Fibroblast of skin of right biceps (primary cell): ENCODE measurements around the gene RAB40B.
A peak's percentile ranks its signal among the peaks of the same experiment; 100 is the strongest.
"Not testable (repeated sequence)": the region's sequence is repeated elsewhere in the genome, so short reads cannot be mapped to it uniquely, and the experiment has no call there.

Experiments used
- DNase-seq: peaks from one replicate; pipeline ENCODE4 v3.0.0-alpha.2; 2013

Gene RAB40B

DNA sequence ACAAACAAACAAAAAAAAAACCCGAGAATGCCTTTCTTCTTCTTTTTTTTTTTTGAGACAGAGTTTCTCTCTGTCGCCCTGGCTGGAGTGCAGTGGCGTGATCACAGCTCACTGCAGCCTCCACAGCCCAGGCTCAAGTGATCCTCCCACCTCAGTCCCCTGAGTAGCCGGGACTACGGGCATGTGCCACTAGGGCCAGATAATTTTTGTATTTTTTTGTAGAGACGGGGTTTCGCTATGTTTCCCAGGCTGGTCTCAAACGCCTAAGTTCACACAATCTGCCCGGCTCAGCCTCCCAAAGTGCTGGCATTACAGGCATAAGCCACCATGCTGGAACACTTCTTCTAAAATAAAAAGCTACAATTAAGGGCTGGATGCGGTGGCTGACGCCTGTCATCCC lies 33.3 kb downstream of the RAB40B start:
- DNase-seq = no peak

DNA sequence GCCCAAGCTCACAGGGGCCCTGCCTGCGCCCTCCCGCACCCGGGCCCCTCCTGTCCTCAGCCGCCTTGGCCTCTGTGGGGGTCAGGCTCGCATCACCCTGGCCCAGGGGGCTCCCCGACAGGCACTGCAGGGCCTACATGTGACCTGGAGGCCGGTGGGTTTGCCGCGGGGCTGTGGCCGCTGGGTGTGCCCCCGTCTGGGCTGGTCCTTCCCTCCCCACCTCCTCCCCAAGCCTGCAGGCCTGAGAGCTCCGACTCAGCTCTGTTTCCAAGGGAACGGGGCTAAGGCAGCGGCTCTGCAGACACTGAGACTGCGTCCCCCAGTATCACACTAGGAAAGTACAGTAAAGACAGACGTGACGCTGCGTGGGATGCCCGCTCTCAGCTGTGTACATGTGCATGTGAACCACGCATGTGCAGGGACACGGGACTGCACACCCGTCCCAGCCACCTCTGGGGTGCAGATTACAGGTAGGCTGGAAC lies 33.8 kb downstream of the RAB40B start:
- DNase-seq = no peak

DNA sequence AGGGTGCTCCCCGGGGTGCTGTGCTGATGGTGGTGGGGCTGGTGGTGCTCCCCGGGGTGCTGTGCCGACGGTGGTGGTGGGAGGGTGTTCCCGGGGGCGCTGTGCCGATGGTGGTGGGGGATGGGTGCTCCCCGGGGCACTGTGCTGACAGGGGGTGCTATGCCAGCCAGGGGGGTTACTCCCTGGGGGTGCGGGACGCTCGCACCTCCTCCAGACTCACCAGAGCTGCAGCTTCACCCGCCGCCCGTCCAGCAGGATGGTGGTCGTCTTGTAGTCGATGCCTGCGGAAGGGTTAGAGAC lies 34.3 kb downstream of the RAB40B start:
- no peak for DNase-seq

DNA sequence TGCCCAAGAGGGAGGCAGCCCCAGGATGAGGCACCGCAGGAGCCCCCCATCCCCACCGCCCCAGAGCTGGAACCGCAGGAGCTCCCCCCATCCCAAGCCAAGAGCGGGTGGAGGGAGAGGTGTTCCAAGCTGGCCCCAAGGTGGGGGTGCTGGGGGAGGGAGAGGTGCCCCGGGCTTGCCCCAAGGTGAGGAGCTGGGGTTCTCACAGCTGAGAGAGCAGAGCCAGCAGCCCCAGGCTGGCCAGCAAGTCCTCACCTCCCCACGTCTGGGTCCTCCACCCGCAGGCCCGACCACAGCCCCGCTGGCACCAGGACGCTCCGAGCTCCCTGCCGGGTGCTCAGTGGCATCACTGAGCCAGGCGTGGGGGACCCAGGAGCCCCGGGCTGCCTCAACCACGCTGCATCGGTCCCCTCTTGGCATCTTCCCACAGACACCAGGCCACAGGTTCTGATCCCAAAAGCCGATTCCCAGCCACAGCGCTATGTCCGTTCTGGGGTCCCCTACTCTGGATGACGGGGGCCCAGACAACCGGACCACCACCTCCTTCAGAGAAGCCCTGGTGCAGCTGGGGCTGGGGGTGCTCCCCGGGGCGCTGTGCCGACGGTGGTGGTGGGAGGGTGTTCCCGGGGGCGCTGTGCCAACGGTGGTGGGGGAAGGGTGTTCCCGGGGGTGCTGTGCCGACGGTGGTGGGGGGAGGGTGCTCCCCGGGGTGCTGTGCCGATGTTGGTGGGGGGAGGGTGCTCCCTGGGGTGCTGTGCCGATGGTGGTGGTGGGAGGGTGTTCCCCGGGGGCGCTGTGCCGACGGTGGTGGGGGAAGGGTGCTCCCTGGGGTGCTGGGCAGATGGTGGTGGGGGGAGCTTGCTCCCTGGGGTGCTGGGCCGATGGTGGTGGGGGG lies 34.9 kb downstream of the RAB40B start:
- DNase-seq = no peak

DNA sequence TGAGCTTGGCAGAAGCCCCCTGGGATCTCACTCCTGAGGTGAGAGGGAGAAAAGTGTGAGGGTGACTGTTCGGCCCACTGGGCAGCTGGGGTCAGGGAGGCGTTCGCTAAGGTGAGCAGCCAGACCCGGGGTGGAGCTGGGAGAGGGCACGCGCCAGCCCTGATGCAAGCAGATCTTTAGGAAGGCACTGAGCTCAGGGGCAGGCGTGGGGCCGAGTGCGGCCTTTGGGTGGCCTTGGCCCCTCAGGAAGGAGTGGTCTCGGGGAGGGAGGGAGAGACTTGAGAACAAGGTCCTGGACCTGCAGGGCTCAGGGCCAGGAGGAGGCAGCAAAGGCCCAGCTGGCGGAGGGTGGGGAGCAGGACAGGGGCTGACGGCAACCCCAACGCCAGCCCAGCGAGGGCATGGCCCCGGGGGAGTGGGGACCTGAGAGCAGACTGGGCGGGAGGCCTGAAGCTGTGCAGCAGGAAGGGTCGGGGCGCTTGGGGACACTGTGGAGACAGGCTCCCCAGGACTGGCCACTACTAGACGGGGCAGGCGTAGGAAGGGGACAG lies 35.7 kb downstream of the RAB40B start:
- DNase-seq = no peak

DNA sequence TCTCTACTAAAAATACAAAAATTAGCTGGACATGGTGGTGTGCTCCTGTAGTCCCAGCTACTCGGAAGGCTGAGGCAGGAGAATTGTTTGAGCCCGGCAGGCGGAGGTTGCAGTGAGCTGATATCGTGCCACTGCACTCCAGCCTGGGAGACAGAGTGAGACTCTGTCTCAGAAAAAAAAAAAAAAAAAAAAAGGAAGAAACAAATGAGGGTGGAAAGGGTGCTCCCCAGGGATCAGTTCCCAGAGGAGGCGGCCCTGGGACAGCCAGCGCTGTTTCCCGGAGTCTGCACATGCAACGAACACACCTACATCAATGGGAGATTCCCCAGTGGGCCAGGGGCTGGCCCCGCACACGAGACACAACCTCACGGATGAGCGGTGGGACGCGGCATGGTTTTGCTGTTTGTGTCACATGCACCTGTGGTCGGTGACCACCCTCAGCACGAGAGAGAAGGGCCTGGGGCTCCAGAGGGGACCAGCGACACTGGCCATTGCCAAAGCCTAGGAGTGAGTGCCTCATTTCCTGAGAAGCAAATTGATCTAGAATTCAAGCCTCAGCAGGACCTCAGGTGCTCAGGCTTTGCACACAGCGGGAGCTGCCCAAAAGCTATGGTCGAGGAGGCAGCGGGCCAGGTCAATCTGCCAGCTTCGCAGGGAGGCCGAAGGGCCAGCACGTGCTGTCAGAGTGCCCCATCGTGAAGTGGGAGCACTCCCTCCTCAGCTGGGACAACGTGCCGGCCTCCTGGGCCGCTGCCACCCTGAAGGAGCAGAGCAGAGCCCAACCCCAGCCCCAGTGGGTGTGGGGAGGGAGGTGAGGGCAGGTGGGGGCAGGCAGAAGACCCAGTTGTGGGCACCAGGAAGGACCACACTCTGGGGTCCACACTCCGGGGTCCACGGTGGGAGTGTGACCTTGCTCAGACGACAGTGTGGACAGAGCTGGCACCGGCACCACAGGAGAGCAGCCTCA lies 36.5 kb downstream of the RAB40B start:
- no peak for DNase-seq

DNA sequence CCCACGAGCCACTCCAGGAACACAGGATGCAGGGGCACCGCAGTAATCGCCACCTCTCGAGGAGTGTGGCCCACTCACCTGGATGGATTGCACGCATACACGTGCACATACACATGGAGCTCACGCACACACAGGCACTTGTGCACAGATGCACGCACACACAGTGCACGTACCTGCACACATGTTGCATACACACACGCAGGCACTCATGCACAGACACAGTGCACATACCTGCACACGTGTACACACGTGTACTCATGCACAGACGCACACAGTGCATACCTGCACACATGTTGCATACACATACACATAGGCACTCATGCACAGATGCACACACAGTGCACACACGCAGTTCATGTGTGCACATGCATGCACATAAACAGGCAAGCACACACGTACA lies 38.6 kb downstream of the RAB40B start:
- DNase-seq = no peak

DNA sequence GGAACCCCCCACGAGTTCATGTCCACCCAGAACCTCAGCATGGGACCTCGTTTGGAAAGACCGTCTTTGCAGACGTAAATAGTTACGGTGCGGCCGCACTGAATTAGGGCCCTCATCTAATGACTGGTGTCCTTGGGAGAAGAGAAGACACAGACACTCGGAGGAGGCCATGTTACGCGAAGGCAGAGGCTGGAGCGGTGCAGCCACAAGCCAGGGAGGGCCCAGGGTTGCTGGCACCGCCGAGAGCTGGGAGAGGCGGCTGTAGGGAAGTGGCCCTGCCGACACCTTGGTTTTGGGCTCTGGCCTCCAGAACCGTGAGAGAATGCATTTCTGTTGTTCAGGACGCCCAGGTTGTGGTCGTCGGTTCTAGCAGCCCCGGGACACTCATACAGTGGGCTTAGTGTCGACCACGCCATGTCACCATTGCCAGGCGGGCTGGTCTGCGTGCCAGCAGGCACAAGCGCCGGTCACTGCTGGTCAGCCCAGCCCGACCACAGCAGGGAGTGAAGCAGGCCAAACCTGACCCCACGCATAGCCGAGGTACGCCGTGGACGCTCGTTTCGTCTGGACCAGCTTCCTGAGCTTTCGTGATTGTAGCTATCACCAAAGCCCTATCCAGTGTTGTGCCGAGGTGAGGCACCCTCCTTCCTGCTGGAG lies 39.6 kb downstream of the RAB40B start:
- no peak for DNase-seq

DNA sequence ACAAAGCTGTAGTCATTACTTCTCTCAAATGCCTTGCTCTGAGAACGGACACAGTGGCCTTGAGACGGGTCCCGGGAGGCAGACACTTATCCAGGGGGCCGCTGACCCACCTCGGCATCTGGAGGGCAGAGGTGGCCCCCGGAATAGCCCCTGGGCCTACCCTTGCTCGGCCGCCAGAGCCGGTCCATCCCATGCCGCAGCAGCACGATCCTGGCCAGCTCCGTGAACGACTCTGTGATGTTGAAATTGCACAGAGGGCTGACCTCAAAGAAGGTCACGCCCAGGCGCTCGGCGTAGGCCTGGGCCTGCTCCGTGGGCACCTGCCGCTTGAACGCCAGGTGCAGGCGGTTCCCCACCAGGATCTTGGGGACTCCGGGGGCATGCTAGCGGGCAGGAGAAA lies 40.2 kb downstream of the RAB40B start:
- DNase-seq = no peak

DNA sequence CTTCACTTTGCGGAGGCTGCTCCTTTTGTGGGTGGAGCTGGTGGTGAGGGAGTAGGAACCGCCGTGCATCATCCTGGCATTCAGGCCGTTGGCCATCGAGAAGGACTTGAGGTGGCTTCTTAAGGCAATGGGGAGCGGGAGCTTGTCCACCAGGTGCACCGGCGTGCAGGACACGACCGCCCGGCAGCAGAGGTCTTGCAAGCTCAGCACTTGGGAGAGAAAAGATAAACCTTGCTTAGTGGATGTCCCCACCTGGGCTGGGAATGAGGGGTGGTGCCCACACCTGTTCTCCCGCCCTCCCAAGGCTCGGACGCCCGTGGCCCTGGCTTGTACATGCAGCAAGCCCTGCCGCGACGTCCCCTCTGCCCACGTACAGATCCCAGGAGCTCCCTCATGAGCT lies 40.6 kb downstream of the RAB40B start:
- no peak for DNase-seq

DNA sequence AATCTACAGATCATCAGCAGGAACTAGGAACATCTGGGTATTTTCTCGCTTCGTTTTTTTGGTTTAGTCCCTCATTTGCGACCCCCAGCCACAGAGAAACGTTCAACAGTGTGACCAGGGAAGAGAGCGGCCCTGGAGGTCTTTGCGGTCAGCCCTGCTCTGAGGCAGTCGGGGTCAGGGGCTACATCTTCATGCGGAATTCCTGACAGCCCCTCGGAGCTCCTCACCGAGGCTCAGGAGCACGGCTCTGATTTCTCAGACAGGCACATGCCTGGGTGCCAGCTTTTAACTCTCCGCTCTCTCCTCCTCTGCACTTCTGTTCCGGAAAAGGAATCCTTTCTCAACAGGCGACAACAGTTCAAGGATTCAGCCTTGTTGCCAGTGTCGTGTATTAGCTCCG lies 42.2 kb downstream of the RAB40B start:
- DNase-seq = no peak

DNA sequence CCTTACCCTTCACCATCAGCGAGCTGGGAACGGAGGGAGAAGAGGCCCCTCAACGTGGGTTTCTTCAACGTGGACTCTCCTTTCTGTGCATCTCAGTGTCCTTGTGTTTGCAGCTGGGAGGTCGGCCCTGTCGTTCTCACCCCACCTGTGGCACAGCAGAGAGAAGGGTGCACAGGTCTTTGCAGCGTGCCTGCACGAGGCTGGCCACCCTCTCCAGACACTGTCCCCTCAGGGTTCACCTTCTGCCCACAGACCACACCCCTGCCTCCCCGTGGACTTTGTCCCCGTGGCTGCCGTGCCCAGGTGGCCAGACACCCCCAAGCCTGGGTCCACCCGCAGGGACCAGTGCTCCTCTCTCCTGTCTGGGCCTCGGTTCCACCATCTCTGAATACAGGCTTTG lies 43.0 kb downstream of the RAB40B start:
- no peak for DNase-seq

DNA sequence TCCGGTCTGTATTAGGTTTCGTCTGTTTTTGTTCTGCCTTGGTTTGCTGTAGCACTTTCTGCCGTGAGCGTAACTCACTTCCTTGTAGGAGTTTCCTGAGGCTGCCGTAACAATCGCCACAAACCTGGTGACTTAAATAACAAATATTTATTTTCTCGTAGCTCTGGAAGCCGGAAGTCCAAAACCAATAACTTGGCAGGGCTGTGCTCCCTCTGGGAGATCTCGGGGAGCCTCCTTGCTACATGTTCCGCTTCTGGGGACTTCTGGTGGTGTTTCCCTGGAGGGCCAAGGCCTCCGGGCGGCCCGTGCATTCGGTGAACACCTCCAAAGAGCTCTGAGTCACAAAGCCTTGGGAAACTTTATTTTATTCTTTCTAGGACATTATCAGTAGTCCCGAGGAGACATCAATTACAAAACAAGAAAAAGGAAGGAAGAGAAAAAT lies 43.4 kb downstream of the RAB40B start:
- no peak for DNase-seq

DNA sequence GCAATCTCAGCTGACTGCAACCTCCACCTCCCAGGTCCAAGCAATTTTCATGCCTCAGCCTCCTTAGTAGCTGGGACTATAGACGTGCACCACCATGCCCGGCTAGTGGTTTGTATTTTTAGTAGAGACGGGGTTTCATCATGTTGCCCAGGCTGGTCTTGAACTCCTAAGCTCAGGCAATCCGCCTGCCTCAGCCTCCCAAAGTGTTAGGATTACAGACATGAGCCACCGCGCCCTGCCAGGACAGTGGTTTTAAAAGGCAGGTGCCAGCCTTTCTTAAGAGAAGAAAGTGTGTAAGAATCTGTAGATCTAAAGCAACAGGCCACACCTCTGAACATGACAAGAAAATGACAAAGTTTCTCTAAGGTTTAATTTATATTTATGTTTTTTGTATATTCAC lies 43.9 kb downstream of the RAB40B start:
- not testable (repeated sequence) for DNase-seq

DNA sequence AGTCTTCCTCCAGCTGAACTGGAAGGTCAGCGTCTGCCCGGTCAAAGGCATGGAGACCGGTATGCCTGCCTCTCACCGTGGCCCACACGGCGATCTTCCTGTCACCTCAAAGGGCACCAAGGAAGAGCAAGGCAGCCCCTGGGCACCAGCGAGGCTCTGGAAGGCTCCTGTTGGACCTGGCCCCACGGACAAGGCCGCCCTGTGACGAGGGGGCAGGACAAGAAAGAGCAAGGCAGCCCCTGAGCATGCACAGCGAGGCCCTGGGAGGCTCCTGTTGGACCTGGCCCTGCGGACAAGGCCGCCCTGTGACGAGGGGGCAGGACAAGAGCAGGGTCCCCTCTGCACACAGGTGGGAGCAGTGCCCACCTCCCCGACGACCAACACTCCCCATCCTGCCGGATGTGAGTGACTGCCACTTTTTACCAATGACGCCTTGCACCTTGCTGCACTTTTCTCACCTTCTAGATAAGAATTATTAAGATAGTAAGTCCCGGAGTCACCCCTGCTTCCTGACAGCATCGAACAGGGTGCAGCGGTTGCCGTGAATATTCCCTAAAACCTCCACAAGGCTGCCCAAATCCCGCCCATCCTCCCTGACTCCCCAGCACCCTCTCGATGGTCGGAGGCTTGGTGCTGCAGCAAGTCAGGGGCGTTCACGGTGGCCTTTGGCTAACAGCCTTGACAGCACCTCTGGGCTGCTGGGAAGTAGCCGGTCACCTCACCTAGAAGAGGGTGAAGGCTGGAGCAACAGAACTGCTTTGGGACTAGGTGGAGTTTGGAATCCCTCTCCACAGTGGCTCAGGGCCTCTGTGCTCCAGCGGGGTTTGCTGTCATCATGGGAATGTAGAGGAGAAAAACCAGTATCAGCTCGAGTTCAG lies 44.6 kb downstream of the RAB40B start:
- no peak for DNase-seq

DNA sequence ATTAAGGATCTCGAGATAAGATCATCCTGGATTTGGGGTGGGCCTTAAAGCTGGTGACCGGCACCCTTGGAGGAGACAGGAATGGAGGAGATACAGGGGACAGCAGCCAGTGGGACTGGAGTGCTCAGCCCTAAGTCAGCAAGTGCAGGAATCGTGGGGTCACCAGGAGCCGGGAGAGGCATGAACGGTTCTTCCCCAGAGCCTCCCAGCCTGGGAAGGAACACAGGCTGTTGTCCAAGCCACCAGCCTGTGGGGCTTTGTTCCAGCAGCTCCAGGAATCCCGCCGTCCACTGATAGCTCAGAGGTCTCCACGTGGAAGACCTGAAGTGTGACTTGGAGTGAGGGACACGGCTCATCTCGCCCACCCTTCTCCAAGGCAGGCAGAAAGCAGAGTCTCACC lies 47.8 kb downstream of the RAB40B start:
- no peak for DNase-seq

DNA sequence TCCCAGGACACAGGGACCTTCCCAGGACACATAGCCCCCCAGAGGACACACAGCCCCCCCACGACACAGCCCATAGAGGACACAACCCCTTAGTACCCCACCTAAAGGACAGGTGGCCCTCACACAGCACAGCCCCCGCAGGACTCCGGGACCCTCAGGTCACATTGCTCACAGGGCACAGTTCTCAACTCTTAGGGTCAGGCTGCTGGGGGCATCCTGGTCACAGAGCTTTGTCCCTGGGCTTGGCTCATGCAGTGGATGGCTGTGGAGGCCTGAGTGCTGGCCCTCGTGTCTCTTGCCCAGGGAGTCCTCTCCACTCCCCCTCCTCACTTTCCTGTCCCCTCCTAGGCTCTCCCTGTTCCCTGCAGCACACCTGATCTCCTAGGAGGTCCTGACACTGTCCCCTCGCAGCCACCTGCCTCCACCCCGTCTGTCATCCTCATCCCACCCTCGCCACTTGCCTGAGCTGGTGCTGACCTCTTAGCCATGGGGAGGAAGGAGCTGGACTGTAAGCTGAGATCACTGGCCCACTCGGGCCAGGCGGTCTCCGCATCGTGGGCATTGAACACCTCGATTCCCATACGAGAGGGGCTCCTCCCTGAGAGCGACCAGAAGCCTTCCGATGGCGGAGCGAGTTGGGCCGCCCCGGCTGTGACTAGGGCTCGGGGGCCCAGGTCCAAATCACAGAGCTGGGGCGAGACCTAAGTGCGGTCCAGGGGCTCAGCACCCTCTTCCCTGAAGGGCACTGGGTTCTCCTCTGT lies 48.8 kb downstream of the RAB40B start:
- no peak for DNase-seq

DNA sequence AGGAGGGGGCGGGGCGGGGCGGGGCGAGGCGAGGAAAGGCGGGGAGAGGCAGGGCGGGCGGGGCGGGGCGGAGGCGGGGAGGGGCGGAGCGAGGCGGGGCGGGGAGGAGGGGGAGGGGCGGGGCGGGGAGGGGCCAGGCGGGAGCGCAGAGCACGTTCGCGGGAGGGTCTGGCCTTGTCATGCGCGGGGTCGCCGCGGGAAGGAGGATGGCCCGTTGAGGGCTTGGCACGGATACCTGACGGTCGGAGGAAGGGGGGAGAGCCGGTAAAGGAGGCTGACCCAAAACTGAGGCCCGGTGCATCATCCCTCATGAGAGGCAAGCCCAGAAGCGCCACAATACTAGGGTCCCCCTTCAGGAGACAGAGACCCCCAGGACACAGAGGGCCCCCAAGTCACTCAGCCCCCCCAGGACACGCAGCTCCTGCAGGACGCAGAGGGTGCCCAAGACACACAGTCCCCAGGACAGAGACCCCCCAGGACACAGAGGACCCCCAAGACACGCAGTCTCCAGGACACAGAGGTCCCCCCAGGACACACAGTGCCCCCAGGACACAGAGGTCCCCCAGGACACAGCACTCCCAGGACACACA lies 49.7 kb downstream of the RAB40B start:
- no peak for DNase-seq

DNA sequence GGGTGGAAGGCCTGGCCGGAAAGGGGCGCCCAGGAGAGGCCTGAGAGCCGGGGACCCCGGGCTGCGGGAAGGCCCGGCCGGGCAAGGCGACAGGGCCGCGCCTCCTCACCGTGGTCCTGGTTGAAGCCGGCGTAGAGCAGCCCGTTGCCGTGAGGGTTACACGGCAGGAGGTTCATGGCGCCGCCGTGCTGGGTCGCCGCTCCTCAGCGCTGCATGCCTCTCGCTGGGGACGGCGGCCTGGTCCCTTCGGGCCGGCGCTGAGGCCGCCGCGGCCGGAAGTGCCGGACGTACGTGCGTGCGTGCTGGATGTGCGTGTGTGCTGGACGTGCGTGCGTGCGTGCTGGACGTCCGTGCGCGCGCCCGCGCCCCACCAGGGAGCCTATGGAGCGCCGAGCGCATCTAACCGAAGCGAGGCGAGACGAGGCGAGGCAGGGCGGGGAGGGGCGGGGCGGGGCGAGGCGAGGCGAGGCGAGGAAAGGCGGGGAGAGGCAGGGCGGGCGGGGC lies 50.3 kb downstream of the RAB40B start, which contains the start of gene WDR45B:
TSS of gene WDR45B (minus strand) at position 280 of the 504 bp plus-strand sequence. CDS start at position 176, 104 bp downstream.
- DNase-seq = peak; percentile 98

DNA sequence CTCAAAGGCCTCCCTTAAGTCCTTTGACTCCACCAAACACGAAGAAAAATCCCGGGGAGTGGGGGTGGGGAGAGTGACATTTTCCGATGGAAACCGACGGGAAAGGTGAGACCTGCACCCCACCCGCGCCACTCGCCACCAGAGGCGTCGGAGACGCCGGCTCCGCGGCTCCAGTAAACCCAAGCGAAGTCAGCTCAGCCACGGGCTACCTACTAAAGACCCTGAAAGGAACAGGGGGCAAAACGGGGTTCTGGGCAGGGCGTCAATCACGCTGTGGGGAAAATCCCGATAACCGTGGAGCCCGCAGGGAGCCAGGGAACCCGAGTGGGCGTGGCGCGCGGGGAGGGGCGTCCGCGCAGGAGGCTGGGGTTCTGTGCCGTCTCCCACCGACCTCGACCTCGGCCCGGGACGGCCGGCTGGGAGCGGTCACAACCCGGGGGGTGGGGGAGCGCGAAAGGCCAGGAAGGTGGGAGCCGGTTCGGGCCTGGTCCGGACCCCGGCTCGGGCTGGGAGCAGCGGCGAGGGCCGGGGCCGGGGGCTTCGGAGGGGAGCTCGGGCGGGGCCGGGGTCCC lies 50.8 kb downstream of the RAB40B start:
- DNase-seq = peak; percentile 12
